KG1 (cell line): ENCODE results near the gene MCUR1.
A peak's percentile ranks its signal among the peaks of the same experiment; 100 is the strongest.
"Not testable (repeated sequence)": the region's sequence is repeated elsewhere in the genome, so short reads cannot be mapped to it uniquely, and the experiment has no call there.

Experiments used
- DNase-seq: peaks from one replicate; lab custom pipeline; 2025; lab: John Stamatoyannopoulos, UW

MCUR1 gene

DNA sequence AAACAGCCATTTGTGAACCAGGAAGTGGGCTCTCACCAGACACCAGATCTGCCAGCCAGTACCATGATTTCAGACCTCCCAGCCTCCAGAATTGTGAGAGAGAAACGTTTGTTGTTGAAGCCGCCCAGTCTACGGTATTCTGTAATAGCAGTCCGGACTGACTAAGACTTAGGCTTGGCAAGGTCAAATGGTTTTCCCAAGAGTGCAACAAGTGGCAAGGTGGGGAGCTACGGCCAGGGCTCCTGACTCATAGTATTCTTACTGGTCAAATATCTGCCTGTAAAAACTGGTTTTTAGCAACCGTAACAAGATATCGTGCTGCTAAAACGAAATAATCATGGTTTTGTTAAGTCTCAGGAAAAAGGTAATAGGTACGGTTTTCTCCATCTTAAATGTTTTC is 37.8 kb downstream of the MCUR1 start:
- no peak for DNase-seq

DNA sequence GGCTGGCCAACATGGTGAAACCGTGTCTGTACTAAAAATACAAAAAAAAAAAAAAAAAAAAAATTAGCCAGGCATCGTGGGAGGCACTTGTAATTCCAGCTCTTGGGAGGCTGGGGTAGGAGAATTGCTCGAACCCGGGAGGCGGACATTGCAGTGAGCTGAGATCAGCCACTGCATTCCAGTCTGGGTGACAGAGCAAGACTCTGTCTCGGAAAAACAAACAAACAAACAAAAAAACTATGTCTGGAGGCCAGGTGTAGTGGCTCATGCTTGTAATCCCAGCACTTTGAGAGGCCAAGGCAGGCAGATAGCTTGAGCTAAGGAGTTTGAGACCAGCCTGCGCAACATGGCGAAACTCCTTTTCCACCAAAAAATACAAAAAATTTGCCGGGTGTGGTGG is 38.9 kb downstream of the MCUR1 start:
- not testable (repeated sequence) for DNase-seq

DNA sequence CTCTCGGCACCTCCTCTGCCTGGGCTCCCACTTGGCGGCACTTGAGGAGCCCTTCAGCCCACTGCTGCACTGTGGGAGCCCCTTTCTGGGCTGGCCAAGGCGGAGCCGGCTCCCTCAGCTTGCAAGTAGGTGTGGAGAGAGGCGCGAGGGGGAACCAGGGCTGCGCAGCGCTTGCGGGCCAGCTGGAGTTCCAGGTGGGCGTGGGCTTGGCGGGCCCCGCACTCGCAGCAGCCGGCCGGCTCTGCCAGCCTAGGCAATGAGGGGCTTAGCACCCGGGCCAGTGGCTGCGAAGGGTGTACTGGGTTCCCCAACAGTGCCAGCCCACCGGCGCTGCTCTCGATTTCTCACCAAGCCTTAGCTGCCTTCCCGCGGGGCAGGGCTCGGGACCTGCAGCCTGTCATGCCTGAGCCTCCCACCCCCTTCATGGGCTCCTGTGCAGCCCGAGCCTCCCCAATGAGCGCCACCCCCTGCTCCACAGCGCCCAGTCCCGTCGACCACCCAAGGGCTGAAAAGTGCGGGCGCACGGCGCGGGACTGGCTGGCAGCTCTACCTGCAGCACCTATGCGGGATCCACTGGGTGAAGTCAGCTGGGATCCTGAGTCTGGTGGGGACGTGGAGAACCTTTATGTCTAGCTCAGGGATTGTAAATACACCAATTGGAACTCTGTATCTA is 41.9 kb downstream of the MCUR1 start:
- DNase-seq = not testable (repeated sequence)

- no peak for DNase-seq
Observed at GRCh38 chr6:13769655-13770053, 44.7 kb downstream of the MCUR1 start.

GRCh38 chr6:13769034-13769654 is 45.2 kb downstream of the MCUR1 start:
- DNase-seq = no peak

DNA sequence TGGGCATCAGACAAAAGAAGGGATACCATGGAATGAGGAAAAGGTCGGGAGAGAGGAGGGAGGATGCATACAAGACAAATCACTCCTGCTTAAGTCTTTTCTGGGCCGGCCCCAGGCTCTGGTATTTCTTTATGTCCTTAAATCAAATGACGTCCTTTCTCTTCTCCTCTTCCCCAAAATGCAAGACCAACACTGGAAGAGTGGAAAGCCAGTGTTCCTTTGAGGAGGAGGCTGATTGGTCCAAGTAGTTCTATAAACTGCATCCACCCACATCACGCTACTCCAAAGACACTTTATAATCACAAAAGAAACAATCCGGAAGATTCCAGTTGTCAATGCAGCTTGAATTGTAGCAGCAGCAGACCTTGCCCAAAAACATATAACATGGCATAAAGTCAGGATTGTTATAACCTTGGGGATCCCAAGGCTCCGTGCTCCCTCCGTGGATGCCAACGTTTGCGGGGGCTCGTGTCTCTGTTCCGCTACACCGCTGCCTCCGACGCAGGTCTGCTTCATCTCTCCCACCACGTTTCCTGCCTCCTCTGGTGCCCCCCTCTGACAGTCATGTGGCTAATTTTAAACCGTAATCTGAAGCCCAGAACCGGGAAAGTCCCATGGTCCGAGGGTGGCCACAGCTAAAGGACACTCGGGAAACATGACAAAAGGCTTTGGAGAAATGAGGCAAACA is 47.1 kb downstream of the MCUR1 start:
- no peak for DNase-seq

- DNase-seq = peak; percentile 13
Observed at GRCh38 chr6:13766201-13766634, 48.1 kb downstream of the MCUR1 start.

- no peak for DNase-seq
Observed at GRCh38 chr6:13765570-13765969, 48.8 kb downstream of the MCUR1 start.

DNA sequence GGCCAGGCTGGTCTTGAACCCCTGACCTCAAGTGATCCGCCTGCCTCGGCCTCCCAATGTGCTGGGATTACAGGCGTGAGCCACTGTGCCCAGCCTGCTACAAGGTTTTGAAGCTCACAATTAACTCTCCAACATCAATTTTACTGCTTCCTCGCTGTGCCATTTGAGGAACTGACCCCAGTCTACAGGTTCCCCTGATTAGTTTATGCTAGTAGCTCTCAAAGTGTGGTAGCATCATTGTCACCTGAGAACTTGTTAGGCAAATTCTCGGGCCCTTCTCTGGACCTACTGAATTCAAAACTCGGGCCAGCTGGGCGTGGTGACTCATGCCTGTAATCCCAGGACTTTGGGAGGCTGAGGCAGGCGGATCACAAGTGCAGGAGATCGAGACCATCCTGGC is 49.4 kb downstream of the MCUR1 start:
- DNase-seq = no peak

- no peak for DNase-seq
Observed at GRCh38 chr6:13763740-13764381, 50.5 kb downstream of the MCUR1 start.

- peak; percentile 48 for DNase-seq
Observed at GRCh38 chr6:13762611-13763441, 51.5 kb downstream of the MCUR1 start.

DNA sequence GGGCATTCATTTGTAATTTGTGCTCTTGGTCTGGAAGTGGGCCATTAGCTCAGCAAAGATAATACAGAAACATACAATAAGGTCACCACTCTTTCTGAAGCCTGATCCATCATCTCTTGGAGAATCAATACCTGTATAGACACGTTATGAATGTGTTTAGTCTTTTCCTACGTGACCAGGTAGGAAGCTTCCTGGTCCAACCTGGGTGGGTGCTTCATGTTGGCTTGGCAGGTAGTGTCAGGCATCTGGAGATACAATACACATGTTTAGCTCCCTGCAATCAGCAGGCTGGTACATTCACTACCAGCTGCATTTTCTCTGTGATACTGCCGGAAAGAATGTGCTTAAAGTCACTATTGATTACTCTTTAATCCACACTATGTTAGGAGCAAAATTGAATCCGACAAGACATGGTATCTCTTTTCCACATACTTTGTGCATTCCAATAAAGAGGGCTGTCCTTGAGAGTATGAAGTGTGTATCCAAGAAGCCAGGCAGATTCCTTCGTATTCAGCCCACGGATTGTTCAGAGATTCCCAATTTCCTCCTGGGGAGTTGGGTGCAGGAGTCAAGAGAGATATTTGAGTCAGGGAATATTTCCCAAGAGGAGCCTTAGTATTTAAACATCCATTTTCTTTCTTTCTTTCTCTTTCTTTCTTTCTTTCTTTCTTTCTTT is 52.9 kb downstream of the MCUR1 start:
- DNase-seq = no peak

DNA sequence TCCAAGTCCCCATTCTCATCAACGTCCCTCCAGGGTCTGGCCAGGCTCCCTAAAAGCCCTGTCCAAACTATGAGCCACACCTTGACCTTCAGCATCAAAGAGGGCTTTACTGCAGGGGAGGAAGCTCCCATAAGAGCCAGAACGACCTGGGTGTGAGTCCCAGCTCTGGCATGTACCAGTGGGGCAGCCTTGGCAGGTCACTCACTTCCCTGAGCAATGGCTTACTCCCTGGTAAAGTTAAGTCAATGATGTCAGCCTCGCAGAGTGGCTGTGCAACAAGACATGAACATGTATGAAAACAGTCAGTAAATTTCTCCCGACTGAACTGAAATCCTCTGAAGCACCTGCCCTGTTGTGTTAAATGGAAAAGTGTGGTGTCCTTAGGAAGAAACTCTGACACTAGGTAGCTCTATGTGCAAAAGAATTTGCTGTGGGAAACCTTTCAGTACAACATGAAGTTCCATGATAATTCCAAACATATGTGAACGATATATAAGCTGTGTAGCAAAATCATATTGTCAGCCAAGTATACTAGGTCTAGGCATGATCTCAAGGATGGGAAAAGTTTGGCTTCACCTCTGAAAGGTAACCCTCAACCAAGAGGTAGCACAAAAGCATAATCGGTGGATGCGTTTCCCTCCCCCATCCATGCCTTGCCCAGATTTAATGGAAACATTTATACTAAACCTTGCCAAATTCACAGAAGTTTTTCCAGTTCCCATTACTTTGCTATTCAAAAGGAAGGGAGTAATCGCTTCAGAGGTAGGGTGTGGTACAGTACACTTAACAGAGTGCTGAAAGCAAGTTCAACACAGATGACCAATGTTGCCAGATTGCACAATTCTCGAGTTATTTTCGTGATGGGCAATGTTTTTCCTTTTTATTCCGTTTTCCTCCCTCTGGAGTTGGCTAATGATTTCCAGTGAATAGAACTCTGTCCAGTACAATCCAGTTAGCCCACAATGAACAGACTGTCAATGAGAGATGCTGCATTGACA is 53.8 kb downstream of the MCUR1 start:
- no peak for DNase-seq

GRCh38 chr6:13759025-13759424 is 55.3 kb downstream of the MCUR1 start:
- no peak for DNase-seq

DNA sequence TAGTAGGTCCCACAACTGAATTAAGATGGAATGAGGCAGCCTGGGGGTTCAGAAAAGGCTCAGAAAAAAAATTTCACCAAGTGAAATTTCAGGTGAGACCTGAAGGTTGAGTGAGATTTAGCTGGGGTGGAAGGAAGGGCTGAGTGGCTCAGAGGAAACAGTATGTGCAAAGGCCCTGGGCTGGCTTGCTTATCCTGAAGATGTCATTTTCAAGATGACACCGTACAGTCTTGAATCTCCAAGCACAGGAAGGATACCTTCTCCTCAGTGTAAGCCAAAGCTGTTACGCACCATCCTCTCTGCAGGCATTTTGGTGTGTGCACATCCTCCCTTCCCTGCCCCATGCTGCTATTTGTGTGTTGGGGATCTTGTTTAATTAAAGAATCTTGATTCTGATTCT is 59.7 kb downstream of the MCUR1 start:
- no peak for DNase-seq

- DNase-seq = no peak
Observed at GRCh38 chr6:13743736-13744127, 70.6 kb downstream of the MCUR1 start.

DNA sequence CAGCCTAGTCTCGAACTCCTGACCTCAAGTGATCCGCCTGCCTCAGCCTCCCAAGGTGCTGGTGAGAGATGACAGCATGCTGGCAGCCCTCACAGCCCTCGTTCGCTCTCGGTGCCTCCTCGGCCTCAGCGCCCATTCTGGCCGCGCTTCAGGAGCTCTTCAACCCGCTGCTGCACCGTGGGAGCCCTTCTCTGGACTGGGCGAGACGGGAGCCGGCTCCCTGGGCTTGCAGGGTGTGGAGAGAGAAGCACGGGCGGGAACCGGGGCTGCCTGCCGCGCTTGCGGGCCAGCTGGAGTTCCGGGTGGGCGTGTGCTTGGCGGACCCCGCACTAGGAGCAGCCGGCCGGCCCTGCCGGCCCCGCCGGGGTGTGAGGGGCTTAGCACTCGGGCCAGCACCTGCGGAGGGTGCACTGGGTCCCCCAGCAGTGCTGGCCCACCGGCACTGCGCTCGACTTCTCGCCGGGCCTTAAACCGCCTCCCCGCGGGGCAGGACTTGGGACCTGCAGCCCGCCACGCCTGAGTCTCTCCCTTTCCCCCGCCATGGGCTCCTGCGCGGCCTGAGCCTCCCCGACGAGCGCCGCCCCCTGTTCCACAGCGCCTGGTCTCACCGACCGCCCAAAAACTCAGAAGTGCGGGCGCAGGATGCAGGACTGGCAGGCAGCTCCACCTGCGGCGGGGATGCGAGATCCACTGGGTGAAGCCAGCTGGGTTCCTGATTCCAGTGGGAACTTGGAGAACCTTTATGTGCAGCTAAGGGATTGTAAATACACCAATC is 71.2 kb downstream of the MCUR1 start:
- no peak for DNase-seq

GRCh38 chr6:13741365-13741764 is 73.0 kb downstream of the MCUR1 start:
- no peak for DNase-seq
